Smooth muscle cell (in vitro differentiated cells): Measurements from ENCODE around the gene UBIAD1. TPM values are rescaled to one million over a fixed set of nuclear protein-coding genes. Genes with fewer than 3 reads are reported as not detected.

Experiments
- DNase-seq: peaks from one replicate; lab custom pipeline; 2025; ENCODE audit not compliant: unreplicated experiment; lab: John Stamatoyannopoulos, UW
- H2AFZ ChIP-seq: fragments of 200-600 bp; sonication (generic); 2 replicates; pipeline ENCODE4 v1.6.0; 2016; ENCODE audit warnings: antibody characterized with exemption, low read depth, mild to moderate bottlenecking
- H3F3A ChIP-seq: fragments of 200-600 bp; sonication (generic); 2 replicates; pipeline ENCODE4 v1.6.0; 2017; ENCODE audit warnings: antibody characterized with exemption, low read depth
- H3K27ac ChIP-seq: fragments of 200-600 bp; sonication (generic); 2 replicates; pipeline ENCODE4 v1.5.1; 2016; ENCODE audit warnings: low read depth, mild to moderate bottlenecking
- H3K27me3 ChIP-seq: fragments of 200-600 bp; sonication (generic); 2 replicates; pipeline ENCODE4 v1.6.1; 2016; ENCODE audit warnings: low read depth, mild to moderate bottlenecking
- H3K36me3 ChIP-seq: fragments of 200-600 bp; sonication (generic); 2 replicates; pipeline ENCODE4 v1.5.1; 2016; ENCODE audit warnings: low read depth
- H3K4me1 ChIP-seq: fragments of 200-600 bp; sonication (generic); 2 replicates; pipeline ENCODE4 v1.5.1; 2016; ENCODE audit warnings: low read depth
- H3K4me2 ChIP-seq: fragments of 200-600 bp; sonication (generic); 2 replicates; pipeline ENCODE4 v1.6.0; 2016; ENCODE audit warnings: mild to moderate bottlenecking
- H3K4me3 ChIP-seq: fragments of 200-600 bp; sonication (generic); 2 replicates; pipeline ENCODE4 v1.5.1; 2016; ENCODE audit warnings: mild to moderate bottlenecking
- H3K79me2 ChIP-seq: fragments of 200-600 bp; sonication (generic); 2 replicates; pipeline ENCODE4 v1.6.0; 2016; ENCODE audit warnings: low read depth, mild to moderate bottlenecking
- H3K9ac ChIP-seq: fragments of 200-600 bp; sonication (generic); 2 replicates; pipeline ENCODE4 v1.6.0; 2016; ENCODE audit warnings: low read depth
- H3K9me3 ChIP-seq: fragments of 200-600 bp; sonication (generic); replicated peaks from 2 replicates; pipeline ENCODE4 v1.5.1; 2016; ENCODE audit warnings: low read depth
- H4K20me1 ChIP-seq: fragments of 200-600 bp; sonication (generic); 2 replicates; pipeline ENCODE4 v1.6.0; 2016; ENCODE audit warnings: low read depth
- CTCF ChIP-seq: fragments of 200-600 bp; sonication (generic); IDR thresholded peaks from 2 replicates; pipeline ENCODE4 v1.5.1; 2017; ENCODE audit warnings: borderline replicate concordance, mild to moderate bottlenecking, antibody characterized with exemption; ENCODE audit not compliant: insufficient read depth, poor library complexity, severe bottlenecking
- WGBS: methylation state at CpG from one replicate; pipeline ENCODE4 v1.1.7; 2016; ENCODE audit warnings: low lambda C conversion rate; 5-methylcytosine and 5-hydroxymethylcytosine counted together
- polyA plus RNA-seq: library from polyadenylated mRNA; unstranded; fragments of >200 nt; fragmentation: Nextera tagmentation; extraction: Ambion mirVana; gene quantifications from 2 replicates; pipeline ENCODE4 v1.2.1, GENCODE V29; 2016
- total RNA-seq: library from RNA; depleted of rRNA; stranded (reverse); fragments of >200 nt; gene quantifications from 2 replicates; pipeline ENCODE4 v1.2.3, GENCODE V29; 2014

Gene UBIAD1
- total and polyA plus RNA-seq, 2 experiments from 2014 or later, result 5.8 to 7.9 TPM

- Histone ChIP-seq H2AFZ (no peak overlapping the region), H3K9ac (no peak overlapping the region), H3K4me1 (peaks cover 10% of the 10 kb centered on the region), H3K79me2 (no peaks in the 10 kb centered on the region), H3K27me3 (no peaks in the 10 kb centered on the region), H3K36me3 (no peaks in the 10 kb centered on the region), H3K4me2 (no peak overlapping the region), H4K20me1 (no peaks in the 10 kb centered on the region), H3K9me3 (no peaks in the 10 kb centered on the region), H3K4me3 (no peak overlapping the region), H3F3A (no peaks in the 10 kb centered on the region), H3K27ac (no peak overlapping the region)
- WGBS, result 42% methylated on average over 8 of the region's 8 CpGs
- no peak for TF ChIP-seq CTCF
- no peak for DNase-seq
Measured at GRCh38 chr1:11314959-11315358, 42.0 kb downstream of the UBIAD1 start.

GRCh38 chr1:11316701-11317100 is 43.7 kb downstream of the UBIAD1 start:
- Histone ChIP-seq H3K4me1 (peaks cover 8% of the 10 kb centered on the region), H3K9me3 (no peaks in the 10 kb centered on the region), H3F3A (no peaks in the 10 kb centered on the region), H3K4me2 (no peak overlapping the region), H3K36me3 (no peaks in the 10 kb centered on the region), H3K79me2 (no peaks in the 10 kb centered on the region), H3K27ac (no peak overlapping the region), H3K9ac (no peak overlapping the region), H4K20me1 (no peaks in the 10 kb centered on the region), H2AFZ (no peak overlapping the region), H3K4me3 (no peak overlapping the region), H3K27me3 (no peaks in the 10 kb centered on the region)
- DNase-seq, result no peak
- 88% methylated on average over 6 of the region's 6 CpGs for WGBS
- no peak for TF ChIP-seq CTCF

GRCh38 chr1:11318982-11319381 is 46.0 kb downstream of the UBIAD1 start:
- no peaks in the 10 kb centered on the region for H3K4me1 ChIP-seq
- H3K9ac ChIP-seq, result no peak overlapping the region
- no peaks in the 10 kb centered on the region for H4K20me1 ChIP-seq
- WGBS, result 89% methylated on average over 11 of the region's 11 CpGs
- no peak for DNase-seq
- no peaks in the 10 kb centered on the region for H3K79me2 ChIP-seq
- TF ChIP-seq CTCF, result no peak
- no peaks in the 10 kb centered on the region for H3K27me3 ChIP-seq
- no peak overlapping the region for H3K4me3 ChIP-seq
- H3K9me3 ChIP-seq, result no peaks in the 10 kb centered on the region
- no peaks in the 10 kb centered on the region for H3K36me3 ChIP-seq
- H3K4me2 ChIP-seq, result no peak overlapping the region
- no peak overlapping the region for H3K27ac ChIP-seq
- H3F3A ChIP-seq, result no peaks in the 10 kb centered on the region
- no peak overlapping the region for H2AFZ ChIP-seq

GRCh38 chr1:11320153-11320936 is 47.3 kb downstream of the UBIAD1 start:
- Histone ChIP-seq H3F3A (no peaks in the 10 kb centered on the region), H4K20me1 (no peaks in the 10 kb centered on the region), H3K36me3 (no peaks in the 10 kb centered on the region), H3K9ac (no peak overlapping the region), H3K4me1 (no peaks in the 10 kb centered on the region), H2AFZ (no peak overlapping the region), H3K79me2 (no peaks in the 10 kb centered on the region), H3K27me3 (no peaks in the 10 kb centered on the region), H3K27ac (no peak overlapping the region), H3K4me2 (no peak overlapping the region), H3K9me3 (no peaks in the 10 kb centered on the region), H3K4me3 (no peak overlapping the region)
- DNase-seq, result no peak
- 28% methylated on average over 15 of the region's 15 CpGs for WGBS
- TF ChIP-seq CTCF, result peak; percentile 58
